HepG2 (cell line): ENCODE results near the gene TEAD1. TPM values are rescaled to one million over a fixed set of nuclear protein-coding genes. Genes with fewer than 3 reads are reported as not detected.

Source experiments
- ATAC-seq: fragments of 200-7000 bp; cut with Tn5 transposase; 3 replicates; pipeline ENCODE4 v1.9.1; 2020; ENCODE audit warnings: mild to moderate bottlenecking, moderate library complexity
- BruUV-seq: library from RNA; stranded (reverse); fragments of 400-500 nt; replicated peaks from 2 replicates; lab custom pipeline; 2021; lab: Mats Ljungman, UMichigan
- CTCF ChIA-PET: fragments of 300-600 bp; formaldehyde crosslinking; extraction: SDS; loops from one replicate; lab custom pipeline; 2021; ENCODE audit warnings: low total read pairs, inconsistent platforms, low intra/inter-chr PET ratio; lab: Yijun Ruan, JAX
- POLR2A ChIA-PET: fragments of 350-600 bp; sonication (Branson Sonifier 250); formaldehyde crosslinking; loops from one replicate; lab custom pipeline; 2020; ENCODE audit warnings: antibody characterized with exemption, inconsistent platforms; lab: Yijun Ruan, JAX
- DNase-seq: peaks from one replicate; pipeline ENCODE4 v3.0.0-alpha.2; 2015; ENCODE audit warnings: low spot score
- FAIRE-seq: peaks from 3 replicates; lab custom pipeline; 2011; peaks lifted over from hg19 to GRCh38; lab: Jason Lieb, UNC
- H2AFZ ChIP-seq: one replicate; pipeline ENCODE4 v1.6.1; 2011; ENCODE audit warnings: low read length, inconsistent platforms
- H3K27ac ChIP-seq: fragments of 300-600 bp; 3 replicates; pipeline ENCODE4 v1.8.0; 2011; ENCODE audit warnings: mixed run types, mild to moderate bottlenecking, mixed read lengths, low read length, inconsistent platforms; ENCODE audit not compliant: insufficient read depth; ENCODE audit errors: extremely low read length
- H3K27me3 ChIP-seq, 2 experiments: fragments of 200-600 bp in 1 of 2; 2 replicates in 1 of 2; 3 replicates in 1 of 2; pipeline versions ENCODE4 v1.6.0 to v1.8.0; 2011; ENCODE audit warnings: low read length in 2 of 2, mild to moderate bottlenecking in 2 of 2, moderate library complexity in 2 of 2, inconsistent platforms in 1 of 2; ENCODE audit not compliant: insufficient read depth in 2 of 2, control insufficient read depth in 1 of 2
- H3K36me3 ChIP-seq, 2 experiments: fragments of 200-600 bp in 1 of 2; replicated peaks in 1 of 2; 2 replicates in 1 of 2; 3 replicates in 1 of 2; pipeline versions ENCODE4 v1.5.1 to v1.8.0; 2011; ENCODE audit warnings: low read length in 2 of 2, inconsistent platforms in 1 of 2; ENCODE audit not compliant: insufficient read depth in 2 of 2, control insufficient read depth in 1 of 2
- H3K4me1 ChIP-seq: 2 replicates; pipeline ENCODE4 v1.5.1; 2012; ENCODE audit warnings: low read length, inconsistent platforms; ENCODE audit not compliant: insufficient read depth
- H3K4me2 ChIP-seq: 2 replicates; pipeline ENCODE4 v1.6.0; 2011; ENCODE audit warnings: low read depth, low read length, inconsistent platforms
- H3K4me3 ChIP-seq, 3 experiments: fragments of 200-600 bp in 1 of 3; sonication (generic), shearing (Covaris generic) in 1 of 3; replicated peaks in 1 of 3; 2 replicates each; pipeline ENCODE4 v1.5.1; 2011 to 2016; ENCODE audit warnings: low read length in 3 of 3, inconsistent platforms in 2 of 3, low read depth in 2 of 3, mild to moderate bottlenecking in 2 of 3, control low read depth in 1 of 3, mixed read lengths in 1 of 3; ENCODE audit not compliant: insufficient read depth in 1 of 3
- H3K79me2 ChIP-seq: one replicate; pipeline ENCODE4 v1.6.1; 2011; ENCODE audit warnings: low read length, inconsistent platforms; ENCODE audit not compliant: insufficient read depth
- H3K9ac ChIP-seq: 2 replicates; pipeline ENCODE4 v1.6.0; 2011; ENCODE audit warnings: mild to moderate bottlenecking, low read depth, low read length, inconsistent platforms; ENCODE audit not compliant: insufficient read depth
- H3K9me3 ChIP-seq: 2 replicates; pipeline ENCODE4 v1.5.1; 2012; ENCODE audit warnings: mild to moderate bottlenecking, low read length
- H4K20me1 ChIP-seq: 2 replicates; pipeline ENCODE4 v1.6.0; 2011; ENCODE audit warnings: inconsistent platforms, mild to moderate bottlenecking, low read length, moderate library complexity; ENCODE audit not compliant: insufficient read depth
- ADNP ChIP-seq: sonication (generic); formaldehyde crosslinking; IDR thresholded peaks from 2 replicates; pipeline ENCODE4 v1.4.0; 2020; ENCODE audit warnings: missing genetic modification reagents
- BHLHE40 ChIP-seq: IDR thresholded peaks from 2 replicates; pipeline ENCODE4 v1.6.1; 2011; ENCODE audit warnings: low read length, improper control_type of control experiment
- HNRNPLL ChIP-seq: fragments of 200-400 bp; formaldehyde crosslinking; IDR thresholded peaks from 2 replicates; pipeline ENCODE4 v1.6.1; 2017; ENCODE audit warnings: mild to moderate bottlenecking, low read depth, low read length; ENCODE audit not compliant: poor library complexity, severe bottlenecking
- HOXA3 ChIP-seq: sonication (generic); formaldehyde crosslinking; IDR thresholded peaks from 2 replicates; pipeline ENCODE4 v1.5.0; 2020; ENCODE audit warnings: missing genetic modification reagents
- PHF21A ChIP-seq: sonication (generic); formaldehyde crosslinking; IDR thresholded peaks from 2 replicates; pipeline ENCODE4 v1.5.0; 2020; ENCODE audit warnings: mild to moderate bottlenecking, missing genetic modification reagents
- TAF1 ChIP-seq: sonication (generic); formaldehyde crosslinking; IDR thresholded peaks from 2 replicates; pipeline ENCODE4 v1.4.0; 2020; ENCODE audit warnings: missing genetic modification reagents
- THAP11 ChIP-seq: IDR thresholded peaks from 2 replicates; pipeline ENCODE4 v1.6.1; 2016; ENCODE audit warnings: missing biosample characterization, missing genetic modification reagents
- ZNF598 ChIP-seq: sonication (generic); formaldehyde crosslinking; IDR thresholded peaks from 2 replicates; pipeline ENCODE4 v1.5.1; 2020; ENCODE audit warnings: mild to moderate bottlenecking, missing genetic modification reagents, borderline replicate concordance
- ZNF709 ChIP-seq: sonication (generic); formaldehyde crosslinking; IDR thresholded peaks from 2 replicates; pipeline ENCODE4 v1.5.0; 2020; ENCODE audit warnings: mild to moderate bottlenecking, missing genetic modification reagents
- ZNF761 ChIP-seq: sonication (generic); formaldehyde crosslinking; conservative IDR thresholded peaks from 2 replicates; pipeline ENCODE4 v1.4.0; 2020; ENCODE audit warnings: mild to moderate bottlenecking, missing genetic modification reagents
- WGBS: methylation state at CpG from one replicate; pipeline ENCODE4 v1.1.6; 2017; ENCODE audit warnings: low lambda C conversion rate; 5-methylcytosine and 5-hydroxymethylcytosine counted together
- in situ Hi-C: cut with HindIII; loops from 2 replicates; pipeline ENCODE4 v1.10.0; 2017; ENCODE audit warnings: low pct_unique_long_range_greater_than_20kb; ENCODE audit not compliant: extremely low pct_ligation_motif_present
- intact Hi-C: fragments of 100-400 bp; cut with micrococcal nuclease; formaldehyde crosslinking; loops from one replicate; pipeline ENCODE4 v1.10.0; 2022; ENCODE audit not compliant: unreplicated experiment
- polyA plus RNA-seq, 8 experiments: library from polyadenylated mRNA; depleted of rRNA in 3 of 8; stranded (reverse) in 7 of 8; unstranded in 1 of 8; fragments of >200 nt; fragmentation: Illumina TruSeq in 4 of 8; extraction: Trizol in 4 of 8; gene quantifications; 2 replicates each; pipeline versions ENCODE4 v1.2.1 to v1.2.3, GENCODE V29; 2011 to 2016; ENCODE audit warnings: low read depth in 4 of 8, missing spikeins in 1 of 8, mixed read lengths in 1 of 8; ENCODE audit not compliant: insufficient read depth in 1 of 8
- total RNA-seq, 5 experiments: library from RNA; depleted of rRNA; stranded (reverse); fragments of >200 nt; fragmentation: Illumina TruSeq; extraction: Trizol; gene quantifications; 2 replicates each; pipeline ENCODE4 v1.2.3, GENCODE V29; 2016; ENCODE audit warnings: low read depth in 1 of 5
- TF ChIP-seq, protein P1 (sequence below): sonication (generic); formaldehyde crosslinking; IDR thresholded peaks from 2 replicates; pipeline ENCODE4 v1.9.0; 2021; ENCODE audit warnings: missing genetic modification reagents, mild to moderate bottlenecking, borderline replicate concordance

TEAD1 gene
- total and polyA plus RNA-seq, 2 of the 13 experiments (the other 11 are each of a cell fraction or from before 2014, with no cell fraction given): 20.1 to 30.5 TPM

DNA sequence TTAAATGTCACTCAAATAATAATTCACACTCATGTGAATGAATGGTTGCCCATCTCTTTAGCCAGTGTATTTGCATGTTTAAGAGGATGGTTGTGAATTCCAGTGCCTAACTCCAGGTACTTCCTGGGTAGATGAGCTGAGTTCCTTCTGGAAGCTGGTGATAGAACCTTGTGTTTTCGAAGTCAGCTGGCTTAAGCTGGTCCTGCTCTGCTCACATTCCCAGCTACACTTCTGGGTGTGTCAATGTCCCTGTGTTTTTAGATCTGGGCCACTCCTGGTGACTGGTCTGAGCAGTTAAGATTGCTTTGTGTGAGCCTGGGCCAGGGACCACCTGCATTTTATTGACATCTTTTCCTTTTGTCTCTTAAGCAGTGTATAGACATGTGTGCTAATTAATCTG lies 10.6 kb downstream of the TEAD1 start:
- in situ Hi-C loops (no loop called here), intact Hi-C loops (no loop called here)
- H3K4me3 ChIP-seq: no peak overlapping the region
- ATAC-seq: no peak
- H3K36me3 ChIP-seq: no peaks in the 10 kb centered on the region; a peak in 2 of 5 replicates
- no peak overlapping the region for H3K27ac ChIP-seq
- H3K4me2 ChIP-seq: no peak overlapping the region
- no TSS peak for BruUV-seq
- H4K20me1 ChIP-seq: peaks cover 7% of the 10 kb centered on the region; the same call in 1 of the 2 replicates
- no peaks in the 10 kb centered on the region for H3K27me3 ChIP-seq
- WGBS: 100% methylated on average over 1 of the region's 1 CpG
- no peak overlapping the region for H3K9ac ChIP-seq
- DNase-seq: no peak
- H3K79me2 ChIP-seq: peaks cover 97% of the 10 kb centered on the region
- H3K4me1 ChIP-seq: peaks cover 95% of the 10 kb centered on the region
- no peak for TF ChIP-seq HOXA3 (CRISPR knock-in tag)
- TF ChIP-seq THAP11: no peak
- no peak for TF ChIP-seq TAF1 (CRISPR knock-in tag)
- no peak for TF ChIP-seq ZNF761 (CRISPR knock-in tag)
- TF ChIP-seq ADNP: no peak
- TF ChIP-seq BHLHE40: no peak
- no peak for TF ChIP-seq ZNF709 (CRISPR knock-in tag)
- no peak for TF ChIP-seq PHF21A (CRISPR knock-in tag)
- TF ChIP-seq ZNF598 (CRISPR knock-in tag): no peak
- TF ChIP-seq, protein P1, sequence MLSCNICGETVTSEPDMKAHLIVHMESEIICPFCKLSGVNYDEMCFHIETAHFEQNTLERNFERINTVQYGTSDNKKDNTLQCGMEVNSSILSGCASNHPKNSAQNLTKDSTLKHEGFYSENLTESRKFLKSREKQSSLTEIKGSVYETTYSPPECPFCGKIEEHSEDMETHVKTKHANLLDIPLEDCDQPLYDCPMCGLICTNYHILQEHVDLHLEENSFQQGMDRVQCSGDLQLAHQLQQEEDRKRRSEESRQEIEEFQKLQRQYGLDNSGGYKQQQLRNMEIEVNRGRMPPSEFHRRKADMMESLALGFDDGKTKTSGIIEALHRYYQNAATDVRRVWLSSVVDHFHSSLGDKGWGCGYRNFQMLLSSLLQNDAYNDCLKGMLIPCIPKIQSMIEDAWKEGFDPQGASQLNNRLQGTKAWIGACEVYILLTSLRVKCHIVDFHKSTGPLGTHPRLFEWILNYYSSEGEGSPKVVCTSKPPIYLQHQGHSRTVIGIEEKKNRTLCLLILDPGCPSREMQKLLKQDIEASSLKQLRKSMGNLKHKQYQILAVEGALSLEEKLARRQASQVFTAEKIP (CRISPR knock-in tag): no peak
- no peak for TF ChIP-seq HNRNPLL
- no peak overlapping the region for H2AFZ ChIP-seq
- ChIA-PET CTCF (no interaction called here), POLR2A (no interaction called here)
- no peak for FAIRE-seq
- H3K9me3 ChIP-seq: no peaks in the 10 kb centered on the region
